NCI-H510A treated with DMSO at 0.1 percent for 48 hours (cell line): ENCODE results near the gene GRK5.

Experiments used
- DNase-seq: peaks from one replicate; lab custom pipeline; 2025; lab: John Stamatoyannopoulos, UW

GRK5 gene

GRCh38 chr10:119316002-119316358 is 108.6 kb downstream of the GRK5 start:
- no peak for DNase-seq

DNA sequence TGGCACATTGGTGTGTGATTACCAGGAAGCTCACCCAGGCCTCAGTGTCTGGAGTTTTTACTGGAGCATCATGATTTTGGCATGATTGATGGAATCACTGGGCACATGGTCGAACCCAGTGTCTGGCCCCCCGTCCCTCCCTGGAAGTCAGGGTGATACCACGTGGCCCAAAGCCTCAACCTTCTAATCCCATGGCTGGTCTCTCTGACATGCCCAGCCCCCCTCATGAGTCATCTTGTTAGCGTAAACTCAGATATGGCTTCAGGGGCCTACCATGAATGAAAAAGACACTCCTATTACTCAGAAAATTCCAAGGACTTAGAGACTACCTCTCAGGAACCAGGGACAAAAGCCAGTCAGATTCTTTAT is 109.3 kb downstream of the GRK5 start:
- no peak for DNase-seq

DNA sequence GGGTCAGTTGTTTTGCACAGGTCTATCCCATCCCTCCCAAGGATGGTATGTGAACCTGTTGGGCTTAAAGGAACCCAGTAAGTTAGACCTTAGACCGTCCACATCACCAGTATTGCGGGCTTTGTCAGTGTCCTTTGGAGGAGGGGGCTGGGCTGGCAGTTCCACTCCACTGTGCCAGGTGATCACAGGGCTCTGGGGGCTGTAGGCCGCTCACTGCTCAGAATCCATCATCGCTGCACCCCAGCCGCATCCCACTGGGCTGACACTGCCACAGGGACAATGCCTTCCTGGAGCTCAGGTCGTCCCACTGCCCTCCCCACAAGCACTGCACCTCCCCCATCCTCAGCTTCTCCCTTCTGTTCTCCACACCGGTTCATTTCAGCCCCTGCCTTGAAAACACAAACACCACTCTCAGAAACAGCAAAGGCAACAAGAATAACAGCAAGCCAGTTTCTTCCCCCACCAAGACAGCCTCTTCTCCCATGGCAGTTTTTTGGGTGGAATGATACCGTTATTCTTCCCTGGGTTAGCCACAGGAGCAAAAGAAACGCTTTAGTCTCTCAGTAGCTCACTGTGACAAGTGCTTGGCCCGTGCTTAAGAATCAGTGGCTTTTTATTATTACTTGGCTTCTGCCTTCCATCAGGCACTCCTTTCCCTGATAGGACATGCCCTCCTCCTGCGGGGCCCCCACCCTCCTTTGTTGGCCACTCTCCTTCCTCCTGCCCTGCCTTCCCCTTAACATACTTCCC is 111.2 kb downstream of the GRK5 start:
- no peak for DNase-seq

DNA sequence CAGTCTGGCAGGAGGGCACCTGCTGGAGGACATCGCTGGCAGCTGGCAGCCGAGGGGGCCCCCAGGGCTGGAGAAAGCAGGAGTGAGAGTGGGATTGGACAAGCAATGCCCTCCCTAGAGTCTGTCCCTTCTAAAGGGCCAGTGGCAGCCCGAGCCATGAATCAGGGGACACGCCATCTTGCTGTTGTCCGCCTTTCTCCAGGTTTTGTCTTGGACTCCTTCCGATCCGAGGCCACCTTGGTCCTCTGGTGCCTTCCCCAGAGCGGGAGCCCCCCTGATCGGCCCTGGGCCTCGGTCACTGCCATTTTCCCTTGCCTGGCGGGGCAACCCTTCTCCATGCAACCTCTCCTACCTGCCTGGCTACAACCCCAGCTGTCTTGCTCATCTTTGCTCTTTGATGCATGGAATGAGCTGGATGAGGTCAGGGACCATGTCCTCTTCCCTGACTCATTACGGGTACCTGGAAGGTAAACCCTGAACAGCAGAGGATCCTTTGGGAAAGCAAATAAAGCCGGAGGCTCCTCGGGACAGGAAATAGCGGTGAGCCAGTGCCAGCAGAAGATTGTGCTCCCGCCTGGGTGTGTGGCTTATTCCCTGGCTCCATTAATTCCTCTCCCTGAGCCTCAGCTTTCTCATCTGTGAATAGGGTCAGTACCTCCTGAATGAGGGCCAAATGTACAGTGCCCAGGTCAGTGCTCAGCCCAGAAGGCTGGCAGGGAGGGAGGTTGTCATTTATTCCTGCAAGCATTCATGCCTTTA is 112.0 kb downstream of the GRK5 start:
- no peak for DNase-seq

- DNase-seq = no peak
Measured at GRCh38 chr10:119319920-119320258, 112.5 kb downstream of the GRK5 start.

- no peak for DNase-seq
Measured at GRCh38 chr10:119320981-119321380, 113.6 kb downstream of the GRK5 start.

DNA sequence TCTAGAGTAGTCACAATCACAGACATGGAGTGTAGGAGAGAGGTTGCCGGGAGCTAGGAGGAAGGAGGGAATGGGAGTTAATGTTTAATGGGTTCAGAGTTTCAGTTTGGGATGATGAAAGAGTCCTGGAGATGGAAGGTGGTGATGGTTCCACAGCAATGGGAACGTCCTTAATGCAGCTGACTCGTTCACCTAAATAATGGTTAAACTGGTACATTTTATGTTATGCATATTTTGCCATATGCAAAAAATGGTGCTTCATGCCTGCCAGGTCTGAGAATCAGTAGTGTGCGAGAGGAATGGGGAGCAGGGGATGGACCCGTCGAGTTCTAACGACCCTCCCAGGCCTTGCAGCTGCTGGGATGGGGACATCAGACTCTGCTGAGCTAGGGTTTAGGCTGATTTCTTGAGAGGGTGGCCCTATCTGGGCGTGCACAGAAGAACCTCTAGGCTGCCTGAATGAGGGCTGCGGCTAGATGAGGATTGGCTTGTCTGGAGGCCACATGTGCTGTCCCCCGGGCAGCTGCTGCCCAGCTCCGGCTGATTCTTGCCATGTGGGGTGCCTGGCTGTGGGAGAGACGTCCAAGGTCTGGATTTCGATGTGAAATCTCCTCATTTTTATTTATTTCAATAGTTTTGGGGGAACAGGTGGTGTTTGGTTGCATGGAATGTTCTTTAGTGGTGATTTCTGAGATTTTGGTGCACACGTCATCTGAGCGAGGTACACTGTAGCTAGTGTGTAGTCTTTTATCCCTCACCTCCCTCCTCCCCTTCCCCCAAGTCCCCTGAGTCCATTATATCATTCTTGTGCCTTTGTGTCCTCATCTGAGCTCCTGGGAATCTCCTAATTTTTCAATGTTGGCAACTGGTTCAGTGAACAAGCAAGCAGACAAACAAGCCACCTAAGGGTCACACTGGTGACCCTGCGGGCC is 116.0 kb downstream of the GRK5 start:
- no peak for DNase-seq

DNA sequence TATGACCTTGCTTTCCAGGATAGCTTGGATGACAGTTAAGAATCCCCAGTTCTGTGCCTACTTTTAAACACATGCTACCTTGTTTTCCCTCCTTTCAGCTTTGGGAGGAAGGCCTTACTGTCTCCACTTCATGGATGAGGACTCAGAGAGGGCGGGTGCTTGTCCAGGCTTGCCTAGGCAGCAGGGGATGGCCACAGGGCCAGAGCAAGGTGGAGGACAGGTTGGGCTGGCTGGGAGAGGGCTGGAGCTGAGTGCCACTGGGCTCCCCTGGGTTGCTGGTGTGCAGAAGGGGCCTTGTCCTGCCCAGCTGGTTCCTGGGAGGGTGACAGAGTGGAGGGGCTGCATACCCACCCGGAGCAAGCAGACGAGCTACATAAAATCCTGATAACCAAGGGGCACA is 117.8 kb downstream of the GRK5 start:
- peak; percentile 88 for DNase-seq

- no peak for DNase-seq
Measured at GRCh38 chr10:119326167-119326566, 118.8 kb downstream of the GRK5 start.

DNA sequence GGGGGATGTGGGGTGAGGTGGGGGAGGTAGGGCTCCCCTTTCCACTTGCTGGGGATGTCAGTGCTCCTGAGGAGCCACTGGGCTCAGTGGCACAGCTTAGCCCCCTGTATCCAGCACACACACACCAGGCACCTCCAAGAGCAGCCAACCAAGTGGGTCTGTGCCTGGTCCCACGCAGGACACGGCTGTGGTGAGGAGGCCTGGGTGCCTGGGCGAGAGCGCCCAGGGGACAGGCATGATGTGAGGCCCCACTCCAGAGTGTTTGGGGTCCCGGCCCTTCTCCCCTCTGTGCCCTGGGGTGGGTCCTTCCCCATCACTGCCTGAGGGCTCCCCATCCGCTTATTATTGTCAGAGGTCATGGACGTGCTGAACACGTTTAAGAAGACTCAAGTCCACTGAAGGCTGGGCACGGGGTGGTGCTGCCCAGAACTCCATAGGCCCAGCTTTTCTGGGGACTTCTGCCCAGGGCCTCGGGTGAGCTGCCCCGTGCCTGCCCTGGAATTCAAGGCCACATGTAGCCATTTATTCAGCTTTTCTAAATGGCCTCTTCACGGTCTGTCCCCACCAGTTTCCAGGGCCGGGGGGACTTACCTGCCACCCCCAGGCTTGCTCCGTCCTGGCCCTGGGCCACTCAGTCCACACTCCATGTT is 119.8 kb downstream of the GRK5 start:
- DNase-seq = no peak

DNA sequence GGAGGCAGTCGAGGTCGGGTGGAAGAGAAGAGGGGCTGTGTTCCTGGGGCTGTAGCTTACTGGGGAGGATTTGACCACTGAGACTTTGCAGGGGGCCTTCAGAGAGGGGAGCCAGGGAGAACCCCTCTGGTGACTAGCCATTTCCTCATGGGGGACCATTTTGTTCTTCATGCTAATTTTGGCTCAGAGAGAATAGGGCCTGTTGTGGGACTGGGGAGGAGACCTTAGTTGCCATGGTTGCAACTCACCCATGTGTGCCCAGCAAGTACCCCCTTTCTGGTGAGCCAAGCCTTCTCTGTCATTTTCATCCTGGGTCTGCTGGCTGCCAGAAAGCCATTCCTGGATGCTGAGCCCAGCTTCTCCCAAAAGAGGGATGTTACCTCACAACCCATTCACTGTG is 120.9 kb downstream of the GRK5 start:
- no peak for DNase-seq

GRCh38 chr10:119330342-119330741 is 123.0 kb downstream of the GRK5 start:
- DNase-seq = peak; percentile 92

- no peak for DNase-seq
Measured at GRCh38 chr10:119331061-119331460, 123.7 kb downstream of the GRK5 start.

- no peak for DNase-seq
Measured at GRCh38 chr10:119333146-119333792, 125.9 kb downstream of the GRK5 start.

DNA sequence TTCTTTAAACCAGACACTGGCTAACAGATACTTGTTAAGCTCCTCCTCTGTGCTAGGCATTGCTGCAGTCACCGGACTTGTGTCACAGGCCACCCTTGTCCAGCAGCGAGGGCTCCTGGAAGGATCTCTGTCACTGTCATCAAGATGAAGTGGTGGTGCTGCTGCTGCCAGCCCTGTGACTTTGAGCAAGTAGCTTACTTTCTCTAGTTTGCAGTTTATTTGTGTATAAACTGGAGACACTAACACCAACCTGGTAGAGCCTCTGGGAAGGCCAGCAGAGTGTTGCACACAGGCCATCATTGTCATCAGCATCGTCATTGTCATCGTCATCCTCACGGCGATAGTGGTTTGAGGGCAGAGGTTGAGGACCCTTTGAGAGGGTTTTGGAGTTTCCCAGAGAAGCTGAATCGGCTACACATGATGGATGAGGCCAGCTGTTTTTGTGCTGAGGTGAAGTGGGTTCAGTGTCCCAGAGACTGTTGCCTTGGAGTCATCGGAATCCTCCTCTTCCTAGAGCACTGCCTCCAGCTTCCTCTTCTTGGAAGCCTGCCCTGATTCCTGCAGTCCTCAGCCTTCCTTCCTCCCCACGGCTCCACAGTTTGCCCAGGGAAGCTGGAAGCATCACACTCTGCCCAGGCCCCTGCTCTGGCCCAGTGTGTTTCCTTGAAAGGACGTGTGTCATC is 128.4 kb downstream of the GRK5 start:
- no peak for DNase-seq

GRCh38 chr10:119336599-119336998 is 129.2 kb downstream of the GRK5 start:
- no peak for DNase-seq

DNA sequence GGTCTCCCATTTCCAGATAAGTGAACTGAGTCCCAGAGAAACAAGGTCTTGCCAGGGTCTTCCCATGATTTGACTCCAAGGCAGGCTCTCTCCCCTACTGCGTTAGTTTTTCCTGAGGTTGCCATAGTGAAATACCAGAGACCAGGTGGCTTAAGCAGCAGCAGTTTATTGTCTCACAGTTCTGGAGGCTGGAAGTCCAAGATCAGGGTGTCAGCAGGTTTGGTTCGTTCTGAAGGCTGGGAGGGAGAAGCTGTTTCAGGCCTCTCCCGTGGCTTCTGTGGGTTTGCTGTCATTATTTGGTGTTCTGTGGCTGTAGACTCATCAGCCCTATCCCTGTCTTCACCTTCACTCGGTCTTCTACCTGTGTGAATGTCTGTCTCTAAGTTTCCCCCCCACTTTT is 129.9 kb downstream of the GRK5 start:
- DNase-seq = no peak

GRCh38 chr10:119337796-119338432 is 130.5 kb downstream of the GRK5 start:
- DNase-seq = no peak

GRCh38 chr10:119339109-119339508 is 131.7 kb downstream of the GRK5 start:
- peak; percentile 19 for DNase-seq

DNA sequence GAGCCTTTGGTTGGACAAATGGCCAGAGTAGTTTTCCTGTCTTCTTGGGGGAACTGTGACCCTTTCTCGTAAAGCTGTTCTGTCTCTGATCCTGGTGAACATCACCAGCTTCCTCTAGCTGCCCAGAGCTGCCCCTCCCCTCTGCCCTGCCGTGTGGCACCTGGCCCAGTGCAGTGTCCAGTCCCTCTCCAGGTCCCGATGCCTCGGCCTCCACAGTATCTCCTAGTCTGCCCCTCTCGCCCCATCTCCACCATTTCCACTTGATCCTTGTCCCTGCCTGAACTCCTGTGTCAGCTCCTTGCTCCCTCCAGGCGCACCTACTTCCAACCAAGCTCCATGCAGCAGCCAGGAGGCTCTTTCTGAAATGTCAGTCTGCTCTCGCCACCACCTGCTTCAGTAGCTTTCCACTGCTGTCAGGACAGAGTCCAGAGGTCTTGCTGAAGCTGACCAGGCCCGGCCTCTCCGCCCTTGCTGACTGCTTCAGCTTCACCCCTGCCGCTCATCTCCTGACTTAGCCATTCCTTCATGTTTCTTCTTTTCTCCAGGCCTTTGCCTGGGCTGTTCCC is 133.6 kb downstream of the GRK5 start:
- no peak for DNase-seq
